HUES64 (cell line): ENCODE measurements around the gene LAMA2.

ENCODE experiments used
- H3K27ac ChIP-seq: 2 replicates; pipeline ENCODE4 v1.7.0; 2013; ENCODE audit warnings: low read depth, low read length, inconsistent platforms
- H3K27me3 ChIP-seq: 2 replicates; pipeline ENCODE4 v1.6.1; 2013; ENCODE audit warnings: mild to moderate bottlenecking, low read length; ENCODE audit not compliant: insufficient read depth
- H3K36me3 ChIP-seq: 2 replicates; pipeline ENCODE4 v1.6.1; 2013; ENCODE audit warnings: mild to moderate bottlenecking, low read length; ENCODE audit not compliant: insufficient read depth
- H3K4me1 ChIP-seq: 2 replicates; pipeline ENCODE4 v1.6.1; 2013; ENCODE audit warnings: mild to moderate bottlenecking, low read length, moderate library complexity; ENCODE audit not compliant: insufficient read depth
- H3K4me3 ChIP-seq: 2 replicates; pipeline ENCODE4 v1.5.1; 2013; ENCODE audit warnings: mild to moderate bottlenecking, low read length, moderate library complexity
- H3K9ac ChIP-seq: 2 replicates; pipeline ENCODE4 v1.6.1; 2013; ENCODE audit warnings: mild to moderate bottlenecking, low read depth, low read length
- H3K9me3 ChIP-seq: 2 replicates; pipeline ENCODE4 v1.6.1; 2013; ENCODE audit warnings: low read depth, low read length; ENCODE audit not compliant: insufficient read depth
- WGBS: fragments of 150-250, 120-280 bp; methylation state at CpG from one replicate; pipeline ENCODE4 v1.1.7; 2013; ENCODE audit warnings: missing lambda C conversion rate; 5-methylcytosine and 5-hydroxymethylcytosine counted together

The LAMA2 gene

DNA sequence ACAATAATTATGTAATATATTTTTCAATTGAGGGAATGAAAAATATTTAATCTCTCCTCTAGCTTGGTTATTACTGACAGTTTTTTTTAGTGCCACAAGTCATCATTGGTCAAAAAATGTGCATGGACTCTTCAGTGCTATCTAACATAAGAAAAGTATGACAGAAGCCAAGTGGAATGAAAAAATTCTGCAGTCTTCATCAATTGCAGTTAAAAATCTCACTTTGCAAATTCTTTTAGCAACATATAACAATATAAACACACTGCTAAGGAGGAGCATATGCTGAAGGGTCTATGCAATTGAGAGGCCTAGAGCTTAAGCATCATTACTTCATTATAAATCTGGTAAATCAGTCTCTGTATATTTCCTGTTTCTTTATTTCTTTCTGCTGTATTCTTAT, 652.0 kb downstream of the LAMA2 start:
- Histone ChIP-seq H3K9ac (no peak overlapping the region), H3K4me3 (no peak overlapping the region), H3K36me3 (no peaks in the 10 kb centered on the region), H3K27me3 (no peaks in the 10 kb centered on the region), H3K27ac (no peak overlapping the region), H3K9me3 (no peaks in the 10 kb centered on the region), H3K4me1 (no peaks in the 10 kb centered on the region)

DNA sequence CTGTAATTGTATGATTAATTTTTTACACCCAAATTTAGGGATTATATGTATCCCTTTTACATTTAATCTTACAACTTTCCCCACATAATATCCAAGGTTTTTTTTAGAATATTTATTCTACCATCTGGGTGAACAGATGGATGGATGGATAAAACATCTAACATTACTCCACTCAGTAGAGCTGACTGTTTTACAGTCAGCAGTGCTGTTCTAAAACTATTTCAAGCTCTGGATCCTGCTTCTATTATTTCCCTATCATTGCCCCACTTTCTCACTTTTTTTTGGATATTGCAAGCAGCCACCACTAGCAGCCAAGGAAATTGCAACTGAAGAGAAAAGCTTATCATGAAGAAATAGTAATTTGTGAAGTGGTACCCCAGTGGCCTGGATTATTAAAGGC, 653.3 kb downstream of the LAMA2 start:
- Histone ChIP-seq H3K4me1 (no peaks in the 10 kb centered on the region), H3K27ac (no peak overlapping the region), H3K27me3 (no peaks in the 10 kb centered on the region), H3K4me3 (no peak overlapping the region), H3K36me3 (no peaks in the 10 kb centered on the region), H3K9ac (no peak overlapping the region), H3K9me3 (no peaks in the 10 kb centered on the region)

DNA sequence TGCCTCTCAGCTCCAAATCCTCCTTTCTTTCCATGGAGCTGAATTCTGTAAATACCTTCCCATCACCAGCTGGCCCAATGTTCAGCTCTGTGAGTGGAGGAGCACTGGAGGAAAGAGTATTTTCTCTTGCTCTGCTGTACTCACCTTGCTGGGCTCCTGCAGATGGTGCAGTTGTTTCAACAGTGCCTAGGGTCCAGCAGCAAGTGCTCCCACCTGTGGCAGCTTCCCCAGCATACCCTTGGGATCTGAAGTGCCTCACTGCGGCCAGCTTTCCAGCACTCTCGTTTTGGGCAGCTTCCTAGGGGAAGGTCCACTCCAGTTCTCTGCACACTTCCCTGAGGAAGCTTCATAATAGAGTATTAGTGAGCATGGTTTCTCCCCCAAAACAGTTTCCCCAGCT, 656.1 kb downstream of the LAMA2 start:
- no peaks in the 10 kb centered on the region for H3K36me3 ChIP-seq
- 89% methylated on average over 2 of the region's 2 CpGs for WGBS
- no peak overlapping the region for H3K4me3 ChIP-seq

DNA sequence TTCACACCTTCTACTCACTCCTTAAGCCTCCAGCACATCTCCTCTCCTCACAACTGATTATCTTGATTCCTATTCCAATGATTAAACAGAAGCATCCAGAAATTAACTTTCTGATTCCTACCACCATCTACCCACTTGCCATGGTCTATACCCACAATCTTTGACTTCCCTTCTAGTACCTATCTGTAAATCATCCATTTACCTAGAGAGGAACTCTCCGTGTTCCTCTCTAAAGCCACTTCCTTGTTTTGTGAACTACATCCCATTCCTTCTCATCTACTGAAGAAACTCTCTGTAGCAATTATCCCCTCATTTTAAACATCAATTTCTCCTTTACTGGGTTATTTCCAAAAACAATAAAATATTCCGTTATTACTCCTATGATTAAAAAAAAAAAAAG, 659.8 kb downstream of the LAMA2 start:
- 94% methylated on average over 2 of the region's 2 CpGs for WGBS
- Histone ChIP-seq H3K9me3 (no peaks in the 10 kb centered on the region), H3K27me3 (no peaks in the 10 kb centered on the region), H3K27ac (no peak overlapping the region), H3K36me3 (no peaks in the 10 kb centered on the region), H3K4me3 (no peak overlapping the region), H3K9ac (no peak overlapping the region), H3K4me1 (no peaks in the 10 kb centered on the region)

More for the DNA sequence above, 656.1 kb downstream of the LAMA2 start:
- Histone ChIP-seq H3K9me3 (no peaks in the 10 kb centered on the region), H3K27ac (no peak overlapping the region), H3K4me1 (no peaks in the 10 kb centered on the region), H3K9ac (no peak overlapping the region), H3K27me3 (no peaks in the 10 kb centered on the region)

DNA sequence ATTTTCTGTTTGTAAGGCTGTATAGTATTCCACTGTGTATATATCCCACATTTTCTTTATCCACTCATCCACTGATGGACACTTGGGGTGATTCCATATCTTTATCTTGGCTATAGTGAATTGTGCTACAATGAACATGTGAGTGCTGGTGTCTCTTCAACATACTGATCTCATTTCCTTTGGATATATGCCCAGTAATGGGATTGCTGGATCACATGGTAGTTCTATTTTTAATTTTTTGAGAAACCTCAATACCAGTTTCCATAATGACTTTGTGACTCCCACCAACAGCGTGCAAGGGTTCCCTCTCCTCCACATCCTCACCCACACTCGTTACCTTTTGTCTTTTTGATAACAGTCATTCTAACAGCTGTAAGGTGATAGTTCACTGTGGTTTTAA, 661.0 kb downstream of the LAMA2 start:
- no peaks in the 10 kb centered on the region for H3K9me3 ChIP-seq
- WGBS = 88% methylated on average over 2 of the region's 2 CpGs
- H3K36me3 ChIP-seq = no peaks in the 10 kb centered on the region

DNA sequence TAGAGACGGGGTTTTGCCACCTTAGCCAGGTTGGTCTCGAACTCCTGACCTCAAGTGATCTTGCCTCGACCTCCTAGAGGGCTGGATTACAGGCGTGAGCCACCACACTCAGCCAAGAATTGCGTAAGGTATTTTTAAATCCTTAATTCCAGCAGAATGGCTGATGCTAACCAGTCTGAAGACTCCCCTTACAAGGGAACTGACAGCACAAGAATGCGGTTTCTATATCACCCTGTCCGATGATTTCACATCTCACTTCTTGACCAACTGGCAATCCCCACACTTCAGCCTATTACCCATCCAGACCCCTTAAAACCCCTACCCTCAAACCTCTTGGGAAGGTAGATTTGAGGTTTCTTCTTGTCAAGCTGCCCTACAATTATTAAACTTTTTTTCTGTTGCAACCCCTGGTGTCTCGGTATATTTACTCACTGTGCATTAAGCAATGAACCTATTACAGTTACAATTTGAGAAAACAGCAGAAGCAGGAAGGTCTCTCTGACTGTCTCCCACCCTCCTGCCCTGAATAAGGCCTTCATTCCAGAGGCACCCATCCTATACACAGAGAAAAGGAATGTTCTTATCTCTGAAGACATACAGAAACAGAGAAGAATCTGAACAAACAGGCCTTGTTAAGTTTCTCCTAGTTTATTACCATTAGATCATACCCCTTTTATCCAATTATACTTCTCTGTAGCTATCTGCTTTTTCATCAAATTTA, 662.1 kb downstream of the LAMA2 start:
- no peaks in the 10 kb centered on the region for H3K27me3 ChIP-seq
- no peak overlapping the region for H3K4me3 ChIP-seq
- no peak overlapping the region for H3K27ac ChIP-seq
- H3K36me3 ChIP-seq = no peaks in the 10 kb centered on the region
- 94% methylated on average over 8 of the region's 8 CpGs for WGBS
- no peaks in the 10 kb centered on the region for H3K9me3 ChIP-seq
- H3K4me1 ChIP-seq = no peaks in the 10 kb centered on the region
- no peak overlapping the region for H3K9ac ChIP-seq

More for the DNA sequence above, 661.0 kb downstream of the LAMA2 start:
- H3K4me1 ChIP-seq = no peaks in the 10 kb centered on the region
- no peak overlapping the region for H3K9ac ChIP-seq
- H3K4me3 ChIP-seq = no peak overlapping the region
- no peaks in the 10 kb centered on the region for H3K27me3 ChIP-seq
- H3K27ac ChIP-seq = no peak overlapping the region

DNA sequence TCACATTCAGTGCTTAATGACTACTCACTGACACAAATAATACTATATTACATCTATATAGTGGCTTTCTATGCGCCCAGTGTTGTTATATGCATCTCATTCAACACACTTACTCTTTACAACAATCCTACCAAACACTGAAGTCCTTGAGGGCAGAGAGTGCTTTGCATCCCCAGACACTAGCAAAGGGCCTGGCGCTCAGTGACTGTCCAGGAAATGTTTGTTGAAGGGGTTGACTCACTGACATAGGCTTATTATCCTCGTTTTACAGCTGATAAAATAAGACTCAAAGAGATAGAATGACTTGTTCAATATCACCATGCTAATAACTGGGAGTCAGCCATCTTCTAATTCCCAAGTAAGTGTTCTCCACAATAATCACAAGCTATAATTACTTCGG, 663.8 kb downstream of the LAMA2 start:
- Histone ChIP-seq H3K36me3 (no peaks in the 10 kb centered on the region), H3K4me1 (no peaks in the 10 kb centered on the region), H3K27ac (no peak overlapping the region), H3K27me3 (no peaks in the 10 kb centered on the region), H3K9me3 (no peaks in the 10 kb centered on the region), H3K4me3 (no peak overlapping the region), H3K9ac (no peak overlapping the region)
- 95% methylated on average over 3 of the region's 4 CpGs for WGBS

DNA sequence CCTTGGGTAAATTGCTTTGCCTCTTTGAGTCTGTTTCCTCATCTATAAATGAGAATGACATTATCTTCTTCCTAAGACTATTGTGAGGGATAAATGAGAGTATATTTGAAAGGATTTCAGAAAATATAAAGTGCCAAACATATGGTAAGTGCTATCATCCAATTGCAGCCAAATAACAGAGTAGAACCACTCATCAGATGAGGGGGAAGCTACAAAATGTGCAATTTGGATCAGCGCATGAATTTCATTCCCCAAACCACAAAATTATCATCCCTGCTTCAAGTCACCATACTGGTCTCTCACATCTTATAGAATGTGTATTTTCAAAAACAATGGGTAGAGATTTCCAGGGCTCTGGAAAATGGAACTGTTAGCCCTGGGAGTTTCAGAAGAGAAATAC, 668.5 kb downstream of the LAMA2 start:
- no peaks in the 10 kb centered on the region for H3K9me3 ChIP-seq
- WGBS = 100% methylated on average over 1 of the region's 1 CpG
- no peaks in the 10 kb centered on the region for H3K27me3 ChIP-seq
- no peak overlapping the region for H3K9ac ChIP-seq
- H3K27ac ChIP-seq = no peak overlapping the region
- H3K36me3 ChIP-seq = no peaks in the 10 kb centered on the region
- no peaks in the 10 kb centered on the region for H3K4me1 ChIP-seq
- H3K4me3 ChIP-seq = no peak overlapping the region

DNA sequence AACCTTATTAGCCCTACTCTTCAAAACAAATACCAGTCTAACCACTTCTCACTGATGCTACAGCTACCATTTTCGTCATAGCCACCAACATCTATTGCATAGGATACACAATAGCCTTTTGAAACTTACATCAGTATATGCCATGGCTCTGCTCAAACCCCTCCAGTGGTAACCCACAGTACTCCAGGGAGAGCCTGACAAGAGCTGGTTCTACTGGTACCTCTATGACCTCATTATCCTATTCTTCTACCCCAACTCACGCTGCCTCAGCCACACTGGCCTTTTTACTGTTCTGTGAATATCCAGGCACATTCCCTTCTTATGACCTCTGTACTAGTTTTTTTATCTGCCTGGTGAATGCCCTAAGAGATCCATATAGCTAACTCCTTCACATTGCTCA, 669.5 kb downstream of the LAMA2 start:
- Histone ChIP-seq H3K4me3 (no peak overlapping the region), H3K4me1 (no peaks in the 10 kb centered on the region), H3K36me3 (no peaks in the 10 kb centered on the region), H3K27me3 (no peaks in the 10 kb centered on the region), H3K9me3 (no peaks in the 10 kb centered on the region), H3K27ac (no peak overlapping the region), H3K9ac (no peak overlapping the region)
- WGBS = 90% methylated on average over 2 of the region's 2 CpGs

DNA sequence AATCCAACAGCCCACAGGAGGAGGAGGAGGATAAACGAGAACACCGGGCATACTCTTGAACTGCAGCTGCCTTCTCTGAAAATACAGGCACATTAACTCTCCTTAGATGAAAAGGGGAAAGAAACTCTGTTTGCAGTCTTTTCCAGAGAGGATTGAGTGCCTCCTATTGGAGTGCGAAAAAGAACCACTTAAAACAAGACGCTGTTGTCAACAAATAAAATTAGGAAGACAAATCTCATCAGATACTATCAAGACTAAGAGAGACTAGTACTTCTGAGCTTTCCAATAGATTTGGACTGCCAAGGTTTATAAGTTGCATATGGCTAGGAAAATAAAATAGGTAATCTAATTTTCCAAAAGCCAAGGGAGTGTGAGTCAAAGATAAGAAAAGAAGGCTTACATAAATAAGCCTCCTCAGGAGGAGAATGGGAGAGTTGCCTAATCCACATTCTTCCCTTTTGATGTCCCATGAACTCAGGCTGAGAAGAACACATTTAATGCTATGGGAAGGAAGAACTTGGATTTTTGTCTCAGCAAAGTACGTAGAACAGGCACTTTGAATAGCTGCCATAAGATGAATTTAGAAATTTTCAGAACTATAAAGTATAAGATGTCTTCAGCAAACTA, 672.4 kb downstream of the LAMA2 start:
- 83% methylated on average over 5 of the region's 5 CpGs for WGBS
- no peaks in the 10 kb centered on the region for H3K36me3 ChIP-seq
- H3K27me3 ChIP-seq = no peaks in the 10 kb centered on the region
- H3K9me3 ChIP-seq = no peaks in the 10 kb centered on the region
- H3K4me1 ChIP-seq = no peaks in the 10 kb centered on the region
- H3K4me3 ChIP-seq = no peak overlapping the region
- H3K27ac ChIP-seq = no peak overlapping the region
- no peak overlapping the region for H3K9ac ChIP-seq

DNA sequence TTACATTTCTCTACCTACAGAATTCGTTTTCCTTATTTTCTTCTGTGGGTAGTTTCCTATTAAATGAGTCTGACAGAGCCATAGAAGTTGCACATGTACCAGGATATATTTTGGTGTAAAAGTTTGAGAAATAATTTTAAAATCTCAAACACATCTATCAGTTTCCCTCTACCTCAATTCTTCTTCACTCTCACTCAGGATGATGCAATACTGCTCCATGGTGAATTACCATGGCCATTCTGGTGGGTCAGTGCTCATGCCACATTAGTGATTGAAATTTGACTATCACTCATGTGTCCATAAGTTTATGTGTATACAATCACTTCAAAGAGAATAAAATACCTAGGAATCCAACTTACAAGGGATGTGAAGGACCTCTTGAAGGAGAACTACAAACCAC, 675.3 kb downstream of the LAMA2 start:
- Histone ChIP-seq H3K4me1 (no peaks in the 10 kb centered on the region), H3K4me3 (no peak overlapping the region), H3K9ac (no peak overlapping the region), H3K9me3 (no peaks in the 10 kb centered on the region), H3K27ac (no peak overlapping the region), H3K27me3 (no peaks in the 10 kb centered on the region), H3K36me3 (no peaks in the 10 kb centered on the region)
- no CpG with 5 or more reads among the region's 1 CpG for WGBS

DNA sequence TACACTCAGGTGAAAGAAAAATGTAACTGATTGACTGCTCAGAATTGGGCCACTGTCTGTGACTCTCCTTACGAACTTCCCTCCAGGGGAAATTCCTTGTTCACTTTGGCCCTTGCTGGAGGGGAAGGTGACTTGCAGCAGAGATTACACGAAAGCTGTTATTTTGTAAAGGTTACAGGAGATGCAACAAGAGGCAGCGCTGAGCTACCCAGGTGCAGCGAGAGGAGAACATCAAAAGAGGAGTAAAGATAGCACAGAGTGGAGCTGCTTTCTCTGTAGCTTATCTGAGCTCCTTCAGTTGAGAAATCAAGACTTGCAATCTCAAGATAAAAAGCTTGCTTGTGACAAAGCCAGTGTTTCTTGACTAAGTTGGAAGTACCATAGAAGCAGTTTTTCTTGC, 682.4 kb downstream of the LAMA2 start:
- WGBS = 77% methylated on average over 4 of the region's 4 CpGs
- Histone ChIP-seq H3K4me1 (0 out of 2 replicates have a peak, but pooled peaks cover 6% of the 10 kb centered on the region), H3K27ac (no peak overlapping the region; the same call in 1 of the 2 replicates)

More for the DNA sequence above, 682.4 kb downstream of the LAMA2 start:
- Histone ChIP-seq H3K27me3 (no peaks in the 10 kb centered on the region), H3K9ac (no peak overlapping the region), H3K4me3 (no peak overlapping the region), H3K9me3 (no peaks in the 10 kb centered on the region), H3K36me3 (no peaks in the 10 kb centered on the region)
